CD4-positive, CD25-positive, alpha-beta regulatory T cell (primary cell): ENCODE data around the gene CDX2. TPM values are rescaled to one million over a fixed set of nuclear protein-coding genes. Genes with fewer than 3 reads are reported as not detected.

Source experiments
- ATAC-seq, 2 donors: fragments of 150-1000 bp; cut with Tn5 transposase; one replicate each; pipeline ENCODE4 v1.10.0; 2021; ENCODE audit warnings: low read depth in 2 of 2, moderate number of reproducible peaks in 2 of 2, moderate library complexity in 1 of 2
- DNase-seq, 3 donors: peaks; one replicate each; pipeline versions ENCODE4 v3.0.0 to v3.0.0-alpha.2; 2012 to 2022; ENCODE audit warnings: mixed read lengths in 1 of 3
- H3K27ac ChIP-seq: one replicate; pipeline ENCODE4 v1.7.0; 2013; ENCODE audit warnings: mild to moderate bottlenecking, low read length; ENCODE audit not compliant: insufficient read depth, poor library complexity, severe bottlenecking
- H3K27me3 ChIP-seq: one replicate; pipeline ENCODE4 v1.7.0; 2013; ENCODE audit warnings: low read length; ENCODE audit not compliant: control insufficient read depth, insufficient read depth
- H3K36me3 ChIP-seq: one replicate; pipeline ENCODE4 v1.7.0; 2013; ENCODE audit warnings: mild to moderate bottlenecking, low read length, moderate library complexity; ENCODE audit not compliant: control insufficient read depth, insufficient read depth
- H3K4me1 ChIP-seq: 2 replicates; pipeline ENCODE4 v1.7.0; 2013; ENCODE audit warnings: mild to moderate bottlenecking, low read length; ENCODE audit not compliant: insufficient read depth, control insufficient read depth, poor library complexity, severe bottlenecking
- H3K4me3 ChIP-seq: one replicate; pipeline ENCODE4 v1.7.0; 2013; ENCODE audit warnings: low read depth, mild to moderate bottlenecking, low read length, moderate library complexity
- H3K9me3 ChIP-seq, 2 experiments: 1 replicate in 1 of 2; 2 replicates in 1 of 2; pipeline ENCODE4 v1.7.0; 2013; ENCODE audit warnings: low read length in 2 of 2, mild to moderate bottlenecking in 1 of 2, moderate library complexity in 1 of 2; ENCODE audit not compliant: control insufficient read depth in 2 of 2
- H3K27ac Mint-ChIP-seq, 3 donors: one replicate each; pipeline ENCODE4 v1.8.0; 2020 to 2022; ENCODE audit warnings: mild to moderate bottlenecking in 3 of 3, mixed read lengths in 3 of 3, moderate library complexity in 2 of 3
- H3K27me3 Mint-ChIP-seq: one replicate; pipeline ENCODE4 v1.8.0; 2022; ENCODE audit warnings: mild to moderate bottlenecking, mixed read lengths
- H3K36me3 Mint-ChIP-seq: one replicate; pipeline ENCODE4 v1.8.0; 2020; ENCODE audit warnings: mixed read lengths
- H3K4me1 Mint-ChIP-seq, 4 donors: one replicate each; pipeline ENCODE4 v1.8.0; 2020 to 2022; ENCODE audit warnings: mixed read lengths in 4 of 4, mild to moderate bottlenecking in 1 of 4
- H3K4me3 Mint-ChIP-seq, 4 donors: one replicate each; pipeline ENCODE4 v1.8.0; 2020 to 2022; ENCODE audit warnings: mild to moderate bottlenecking in 4 of 4, mixed read lengths in 4 of 4, moderate library complexity in 3 of 4
- H3K9me3 Mint-ChIP-seq, 7 donors: one replicate each; pipeline ENCODE4 v1.8.0; 2020 to 2022; ENCODE audit warnings: mixed read lengths in 7 of 7, mild to moderate bottlenecking in 3 of 7, moderate library complexity in 2 of 7
- polyA plus RNA-seq, 4 donors: library from polyadenylated mRNA; unstranded; fragments of 300-500 nt; fragmentation: Illumina TruSeq; gene quantifications; one replicate each; pipeline ENCODE4 v1.2.3, GENCODE V29; 2021
- total RNA-seq: library from RNA; stranded (reverse); gene quantifications from one replicate; pipeline ENCODE4 v1.2.3, GENCODE V29; 2022

The CDX2 gene
- total and polyA plus RNA-seq, 5 donors from 2014 or later, result not detected

GRCh38 chr13:27919659-27919933 is 49.5 kb downstream of the CDX2 start:
- Mint-ChIP-seq H3K27ac (no peak overlapping the region), H3K4me1 (peaks cover 6 to 38% (median 19%) of the 10 kb centered on the region in 4 donors), H3K4me3 (peak overlapping the region in 1 of 4 donors; percentile 63), H3K27me3 (peaks cover 78% of the 10 kb centered on the region), H3K36me3 (no peaks in the 10 kb centered on the region), H3K9me3 (peaks cover 0 to 8% (median 0%) of the 10 kb centered on the region in 7 donors)
- H3K9me3 ChIP-seq, result no peaks in the 10 kb centered on the region
- peaks cover 30% of the 10 kb centered on the region for H3K4me1 ChIP-seq
- peaks cover 35% of the 10 kb centered on the region for H3K27me3 ChIP-seq
- H3K27ac ChIP-seq, result no peak overlapping the region
- no peaks in the 10 kb centered on the region for H3K36me3 ChIP-seq
- H3K4me3 ChIP-seq, result no peak overlapping the region
- DNase-seq, result no peak
- ATAC-seq, result no peak

DNA sequence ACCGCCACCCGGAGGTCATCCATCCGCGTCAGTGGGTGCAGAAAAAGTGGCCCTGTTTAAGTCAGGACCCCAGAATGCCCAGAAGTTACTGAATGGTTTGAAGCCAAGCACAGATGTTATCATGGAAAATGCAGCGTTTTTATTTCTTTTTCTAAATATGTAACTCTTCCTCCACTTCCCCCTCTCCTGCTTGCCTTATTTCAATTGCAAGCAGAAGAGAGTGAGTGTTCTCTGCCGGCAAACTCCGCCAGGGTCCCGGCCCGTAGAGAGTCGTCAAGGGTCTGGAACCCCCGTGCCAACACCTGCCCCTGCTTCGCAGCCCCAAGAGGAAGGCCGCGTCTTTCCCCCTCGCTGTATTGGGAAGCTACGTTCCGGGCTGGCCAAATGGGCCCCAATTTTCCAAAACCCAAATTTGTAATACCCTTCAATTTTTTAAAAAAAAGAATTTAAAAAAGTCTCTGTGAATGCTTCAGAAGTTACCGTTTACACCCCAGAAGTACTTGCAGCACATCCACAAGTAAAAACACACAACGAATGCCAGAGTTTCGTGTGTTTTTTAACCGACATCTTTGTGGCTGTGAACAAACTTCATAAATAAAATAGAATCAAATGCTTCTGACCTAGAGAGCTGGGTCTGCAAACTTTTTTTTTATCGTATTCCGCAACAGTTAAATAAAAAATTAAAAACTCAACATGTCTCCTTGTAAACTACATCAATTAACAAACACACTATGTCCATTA is 50.0 kb downstream of the CDX2 start:
- no peak overlapping the region for H3K27ac Mint-ChIP-seq
- Histone ChIP-seq H3K4me3 (no peak overlapping the region), H3K27me3 (peaks cover 35% of the 10 kb centered on the region), H3K36me3 (no peaks in the 10 kb centered on the region), H3K4me1 (peaks cover 30% of the 10 kb centered on the region), H3K27ac (no peak overlapping the region), H3K9me3 (no peaks in the 10 kb centered on the region)
- ATAC-seq (no peak), DNase-seq (no peak)
- peaks cover 6 to 38% (median 19%) of the 10 kb centered on the region in 4 donors for H3K4me1 Mint-ChIP-seq
- H3K9me3 Mint-ChIP-seq, result peaks cover 0 to 8% (median 0%) of the 10 kb centered on the region in 7 donors
- H3K4me3 Mint-ChIP-seq, result peak overlapping the region in 2 of 4 donors; percentile 50 to 63
- H3K27me3 Mint-ChIP-seq, result peaks cover 81% of the 10 kb centered on the region
- no peaks in the 10 kb centered on the region for H3K36me3 Mint-ChIP-seq

GRCh38 chr13:27918041-27918917 is 50.8 kb downstream of the CDX2 start:
- Mint-ChIP-seq H3K36me3 (no peaks in the 10 kb centered on the region), H3K27ac (no peak overlapping the region), H3K4me3 (peak overlapping the region in 3 of 4 donors; percentile 22 to 61 (median 50)), H3K27me3 (peaks cover 75% of the 10 kb centered on the region), H3K9me3 (peaks cover 0 to 8% (median 0%) of the 10 kb centered on the region in 7 donors), H3K4me1 (peaks cover 0 to 35% (median 15%) of the 10 kb centered on the region in 4 donors)
- peaks cover 30% of the 10 kb centered on the region for H3K4me1 ChIP-seq
- H3K27me3 ChIP-seq, result peaks cover 37% of the 10 kb centered on the region
- no peak for DNase-seq
- no peak for ATAC-seq
- no peaks in the 10 kb centered on the region for H3K36me3 ChIP-seq
- H3K27ac ChIP-seq, result no peak overlapping the region
- H3K9me3 ChIP-seq, result no peaks in the 10 kb centered on the region
- H3K4me3 ChIP-seq, result no peak overlapping the region

GRCh38 chr13:27917121-27917947 is 51.8 kb downstream of the CDX2 start:
- H3K36me3 ChIP-seq, result no peaks in the 10 kb centered on the region
- peaks cover 0 to 8% (median 0%) of the 10 kb centered on the region in 7 donors for H3K9me3 Mint-ChIP-seq
- H3K27ac Mint-ChIP-seq, result no peak overlapping the region
- no peaks in the 10 kb centered on the region for H3K9me3 ChIP-seq
- peaks cover 32% of the 10 kb centered on the region for H3K27me3 ChIP-seq
- H3K27me3 Mint-ChIP-seq, result peaks cover 73% of the 10 kb centered on the region
- peaks cover 0 to 33% (median 14%) of the 10 kb centered on the region in 4 donors for H3K4me1 Mint-ChIP-seq
- H3K27ac ChIP-seq, result no peak overlapping the region
- no peak for DNase-seq
- H3K4me3 ChIP-seq, result no peak overlapping the region
- H3K36me3 Mint-ChIP-seq, result no peaks in the 10 kb centered on the region
- no peak for ATAC-seq
- H3K4me3 Mint-ChIP-seq, result peak overlapping the region in 1 of 4 donors; percentile 64
- peaks cover 30% of the 10 kb centered on the region for H3K4me1 ChIP-seq

GRCh38 chr13:27915301-27916207 is 53.6 kb downstream of the CDX2 start:
- no peak overlapping the region for H3K27ac ChIP-seq
- H3K4me3 ChIP-seq, result no peak overlapping the region
- Mint-ChIP-seq H3K27me3 (peaks cover 74% of the 10 kb centered on the region), H3K9me3 (peaks cover 0 to 6% (median 0%) of the 10 kb centered on the region in 7 donors), H3K36me3 (no peaks in the 10 kb centered on the region), H3K4me1 (peaks cover 0 to 28% (median 10%) of the 10 kb centered on the region in 4 donors), H3K27ac (no peak overlapping the region), H3K4me3 (no peak overlapping the region)
- DNase-seq (no peak), ATAC-seq (no peak)
- peaks cover 18% of the 10 kb centered on the region for H3K4me1 ChIP-seq
- peaks cover 25% of the 10 kb centered on the region for H3K27me3 ChIP-seq
- no peaks in the 10 kb centered on the region for H3K9me3 ChIP-seq
- no peaks in the 10 kb centered on the region for H3K36me3 ChIP-seq

GRCh38 chr13:27913160-27913559 is 56.0 kb downstream of the CDX2 start:
- H3K27me3 Mint-ChIP-seq, result peaks cover 65% of the 10 kb centered on the region

More at GRCh38 chr13:27913160-27913559, 56.0 kb downstream of the CDX2 start:
- DNase-seq, result no peak
- Histone ChIP-seq H3K4me1 (peaks cover 11% of the 10 kb centered on the region), H3K36me3 (no peaks in the 10 kb centered on the region), H3K9me3 (no peaks in the 10 kb centered on the region), H3K27me3 (peaks cover 25% of the 10 kb centered on the region), H3K27ac (no peak overlapping the region), H3K4me3 (no peak overlapping the region)
- H3K4me3 Mint-ChIP-seq, result no peak overlapping the region
- ATAC-seq, result no peak
- H3K27ac Mint-ChIP-seq, result no peak overlapping the region
- peaks cover 0 to 2% (median 0%) of the 10 kb centered on the region in 7 donors for H3K9me3 Mint-ChIP-seq
- no peaks in the 10 kb centered on the region for H3K36me3 Mint-ChIP-seq
- peaks cover 0 to 11% (median 3%) of the 10 kb centered on the region in 4 donors for H3K4me1 Mint-ChIP-seq
